GM12801 (cell line): ENCODE measurements around the gene SGIP1.

Experiments
- TF ChIP-seq, protein P1 (sequence below): IDR thresholded peaks from one replicate; pipeline ENCODE4 v1.5.1; 2011; ENCODE audit warnings: control low read depth; ENCODE audit not compliant: insufficient read length; ENCODE audit errors: extremely low read depth

The SGIP1 gene

DNA sequence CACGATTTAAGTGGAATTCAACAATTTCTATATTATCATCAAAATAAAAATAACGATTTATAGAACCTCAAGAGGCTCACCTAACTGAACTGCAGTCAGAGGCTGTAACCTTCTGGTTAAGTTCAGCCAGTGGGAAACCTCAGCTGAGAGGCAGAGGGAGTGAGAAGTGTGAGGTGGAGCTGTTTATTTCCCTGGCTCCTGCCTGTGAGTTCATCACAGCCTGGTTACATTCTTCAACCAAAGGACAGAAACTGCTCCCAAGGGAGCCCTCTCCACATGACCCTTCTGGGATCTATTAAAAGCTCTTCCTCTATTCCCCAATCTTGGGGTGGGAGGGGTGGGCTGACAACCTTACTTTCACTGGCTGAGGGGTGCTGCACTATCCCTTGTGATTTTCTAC is 240.5 kb downstream of the SGIP1 start:
- TF ChIP-seq, protein P1, sequence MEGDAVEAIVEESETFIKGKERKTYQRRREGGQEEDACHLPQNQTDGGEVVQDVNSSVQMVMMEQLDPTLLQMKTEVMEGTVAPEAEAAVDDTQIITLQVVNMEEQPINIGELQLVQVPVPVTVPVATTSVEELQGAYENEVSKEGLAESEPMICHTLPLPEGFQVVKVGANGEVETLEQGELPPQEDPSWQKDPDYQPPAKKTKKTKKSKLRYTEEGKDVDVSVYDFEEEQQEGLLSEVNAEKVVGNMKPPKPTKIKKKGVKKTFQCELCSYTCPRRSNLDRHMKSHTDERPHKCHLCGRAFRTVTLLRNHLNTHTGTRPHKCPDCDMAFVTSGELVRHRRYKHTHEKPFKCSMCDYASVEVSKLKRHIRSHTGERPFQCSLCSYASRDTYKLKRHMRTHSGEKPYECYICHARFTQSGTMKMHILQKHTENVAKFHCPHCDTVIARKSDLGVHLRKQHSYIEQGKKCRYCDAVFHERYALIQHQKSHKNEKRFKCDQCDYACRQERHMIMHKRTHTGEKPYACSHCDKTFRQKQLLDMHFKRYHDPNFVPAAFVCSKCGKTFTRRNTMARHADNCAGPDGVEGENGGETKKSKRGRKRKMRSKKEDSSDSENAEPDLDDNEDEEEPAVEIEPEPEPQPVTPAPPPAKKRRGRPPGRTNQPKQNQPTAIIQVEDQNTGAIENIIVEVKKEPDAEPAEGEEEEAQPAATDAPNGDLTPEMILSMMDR = no peak

DNA sequence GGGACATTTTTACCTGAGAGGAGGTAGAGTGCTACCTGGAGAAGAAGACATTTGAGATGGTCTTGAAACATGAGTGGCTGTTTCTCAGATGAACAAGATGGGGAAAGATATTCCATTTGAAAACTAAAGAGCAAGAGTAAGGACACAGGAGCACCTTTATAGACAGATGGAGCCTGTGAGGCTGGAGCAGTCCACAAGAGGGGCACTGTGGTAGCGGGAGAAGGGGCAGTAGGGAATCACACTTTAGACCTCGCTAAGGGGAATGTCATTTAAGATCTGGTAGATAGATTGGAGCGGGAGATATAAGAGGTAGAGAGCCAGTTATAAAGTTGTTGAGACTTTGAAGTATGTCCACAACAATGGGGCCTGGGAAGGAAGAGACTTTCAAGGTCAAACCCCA is 241.7 kb downstream of the SGIP1 start:
- TF ChIP-seq, protein P1 = no peak

DNA sequence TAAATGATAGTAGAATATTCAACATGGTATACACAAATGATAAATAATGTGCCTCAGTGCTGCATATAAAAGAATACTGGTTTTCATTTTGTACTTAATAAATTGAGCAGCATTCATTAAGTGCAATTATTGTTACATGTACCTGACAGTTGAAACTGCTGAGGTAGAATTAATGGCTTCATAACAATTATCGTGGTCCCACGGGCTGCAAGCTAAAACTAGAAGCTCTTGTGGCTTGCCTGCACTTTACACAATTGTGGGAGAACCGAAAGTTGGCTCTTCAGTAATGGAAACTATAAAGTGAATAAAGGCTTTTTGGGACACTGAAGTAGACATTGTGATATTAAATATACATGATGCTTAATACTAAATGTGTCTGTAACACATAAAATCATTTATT is 243.9 kb downstream of the SGIP1 start:
- TF ChIP-seq, protein P1 = no peak

DNA sequence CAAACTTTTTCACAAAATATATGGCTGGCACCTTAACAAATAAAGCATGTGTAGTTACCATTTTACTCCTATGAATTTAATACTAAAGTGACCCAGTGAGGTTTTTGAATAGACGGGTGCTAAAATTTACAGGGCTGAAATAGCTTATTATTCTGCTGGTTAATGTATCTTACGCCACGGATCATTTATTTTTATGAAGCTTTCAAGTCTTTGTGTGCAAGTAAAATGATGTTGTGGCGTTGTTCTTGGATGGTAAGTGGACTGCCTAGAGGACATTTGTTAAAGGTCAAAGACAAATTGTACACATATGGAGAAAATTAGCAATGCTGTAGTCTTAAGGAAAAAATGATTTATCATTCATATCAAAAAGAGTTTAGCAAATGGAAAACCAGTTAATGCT is 244.3 kb downstream of the SGIP1 start:
- TF ChIP-seq, protein P1 = no peak

DNA sequence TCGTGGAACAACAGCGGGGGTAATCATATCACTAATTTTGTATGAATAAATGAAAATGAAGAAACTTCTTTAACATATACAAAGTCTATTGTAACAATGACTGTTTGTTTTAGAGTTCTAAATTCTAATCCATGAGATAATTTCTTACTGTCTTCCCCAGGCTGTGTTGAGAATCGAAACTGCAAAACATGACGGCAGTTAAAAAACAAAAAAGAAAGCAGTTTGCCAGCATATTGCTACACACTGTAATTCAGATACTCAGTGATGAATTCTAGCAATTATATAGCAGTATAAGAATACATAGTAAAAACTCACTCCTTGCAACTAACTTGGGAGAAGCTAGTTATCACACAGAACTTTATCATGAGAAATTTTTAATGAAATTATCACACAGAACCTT is 245.0 kb downstream of the SGIP1 start:
- TF ChIP-seq, protein P1 = no peak

DNA sequence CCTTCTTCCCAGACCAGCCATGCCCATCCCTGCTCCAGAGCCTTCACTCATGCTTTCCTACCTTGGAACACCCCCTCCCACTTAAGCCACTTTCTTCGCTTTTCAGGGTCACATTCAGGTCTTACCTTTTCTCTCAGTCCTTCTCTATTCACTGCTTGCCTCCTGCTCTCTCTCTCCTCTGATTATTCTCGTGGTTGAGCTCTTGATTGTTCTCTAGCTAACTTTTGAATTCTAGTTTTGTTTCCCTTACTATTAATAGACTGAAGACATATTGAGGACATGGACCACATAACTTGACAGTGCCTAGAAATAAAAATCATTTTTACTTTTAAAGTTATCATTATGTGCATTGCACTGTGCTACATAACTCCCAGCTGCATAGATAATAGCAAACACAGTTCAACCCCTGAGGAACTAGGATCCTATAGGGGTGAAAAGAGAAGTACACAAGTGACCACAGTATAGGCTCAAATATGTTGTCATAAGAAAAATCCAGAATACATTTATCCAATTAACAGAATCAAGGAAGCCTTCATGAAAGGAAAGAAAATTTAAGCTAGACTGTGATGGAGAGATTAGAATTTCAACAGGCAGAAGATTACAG is 245.6 kb downstream of the SGIP1 start:
- TF ChIP-seq, protein P1 = no peak

DNA sequence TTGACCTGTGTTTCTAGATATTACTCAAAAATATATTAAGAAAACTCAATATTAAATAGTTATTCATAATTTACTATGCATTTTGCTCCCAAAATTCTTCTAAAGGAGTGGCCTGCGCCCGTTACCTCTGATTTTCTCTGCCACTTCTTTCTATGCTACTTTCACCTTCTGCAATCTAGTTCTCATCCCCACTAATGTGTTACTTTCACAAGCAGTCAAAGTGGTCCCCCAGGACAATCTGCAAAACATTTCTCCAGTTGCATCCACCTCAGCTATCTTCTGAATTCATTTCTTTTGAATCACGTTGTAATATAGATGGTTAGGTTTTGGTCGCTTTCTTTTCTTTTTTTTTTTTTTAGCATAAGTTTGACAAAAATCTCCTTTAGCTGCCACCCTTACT is 253.7 kb downstream of the SGIP1 start:
- TF ChIP-seq, protein P1 = no peak
